ENCODE measurements around the gene GSTK1. TPM values are rescaled to one million over a fixed set of nuclear protein-coding genes. Genes with fewer than 3 reads are reported as not detected.
"Not testable (repeated sequence)": the region's sequence is repeated elsewhere in the genome, so short reads cannot be mapped to it uniquely, and the experiment has no call there.

GSTK1 gene
- total RNA-seq, 2 experiments from 2014 or later: 245 to 259 TPM

GRCh38 chr7:143287935-143288826 lies 24.9 kb downstream of the GSTK1 start, which contains the start of gene CASP2:
TSS of gene CASP2 (plus strand) at chr7:143288351. CDS start at chr7:143288456, 105 bp downstream.
- Histone ChIP-seq H3K4me1 (ENCODE audit: insufficient read depth, low read length) (peaks cover 43% of the 10 kb centered on the region), H3K4me3 (ENCODE audit: low read length) (peak within 1 kb of the TSS; percentile 95), H3K27me3 (ENCODE audit: control insufficient read depth in 1 of 2, insufficient read depth in 2 of 2, low read length in 2 of 2) (no peaks in the 10 kb centered on the region), H3K36me3 (ENCODE audit: insufficient read depth, low read length) (peaks cover 28% of the 10 kb centered on the region), H3K9me3 (ENCODE audit: control insufficient read depth in 1 of 2, insufficient read depth in 1 of 2, low read length in 2 of 2) (no peaks in the 10 kb centered on the region), H3K27ac (ENCODE audit: low read depth in 1 of 2, low read length in 2 of 2) (peak within 1 kb of the TSS; percentile 68 to 76)
- ATAC-seq (ENCODE audit: poor library complexity) (peak; percentile 95), DNase-seq (peak; percentile 97 to 100 (median 99))
- Mint-ChIP-seq H3K27me3 (no peaks in the 10 kb centered on the region), H3K27ac (peak within 1 kb of the TSS; percentile 88), H3K9me3 (no peaks in the 10 kb centered on the region), H3K4me1 (ENCODE audit: low read depth) (peaks cover 65% of the 10 kb centered on the region), H3K36me3 (ENCODE audit: low read depth) (peaks cover 42% of the 10 kb centered on the region), H3K4me3 (peak within 1 kb of the TSS; percentile 96)
- ChIA-PET POLR2A (interaction anchor here (0.6 to 3.6 kb wide), 27 partner anchors 9 to 480 kb away, joined by 3 to 32 read pairs (median 5); partner anchors contain the start of genes GSTK1 and ZYX), CTCF (interaction anchor here (0.7 to 1.9 kb wide), 9 partner anchors 21 to 92 kb away, joined by 3 to 5 read pairs (median 4); partner anchors contain the start of gene GSTK1)
- TF ChIP-seq CTCF (IDR thresholded peaks at IDR 0.05): peak; percentile 57
- intact Hi-C loops (cut with DNase I, micrococcal nuclease): loop anchor here (1.0 to 10.0 kb wide), 4 partner anchors 25 to 433 kb away; partner anchors contain the start of genes EPHA1 (in 1 of the 2), EPHB6 (in 1 of the 2), GSTK1 (in 1 of the 2) and ZYX (in 1 of the 2)

GRCh38 chr7:143288836-143289235 lies 25.6 kb downstream of the GSTK1 start:
- Histone ChIP-seq H3K9me3 (ENCODE audit: control insufficient read depth in 1 of 2, insufficient read depth in 1 of 2, low read length in 2 of 2) (no peaks in the 10 kb centered on the region), H3K27me3 (ENCODE audit: control insufficient read depth in 1 of 2, insufficient read depth in 2 of 2, low read length in 2 of 2) (no peaks in the 10 kb centered on the region), H3K36me3 (ENCODE audit: insufficient read depth, low read length) (peaks cover 35% of the 10 kb centered on the region), H3K27ac (ENCODE audit: low read depth in 1 of 2, low read length in 2 of 2) (peak overlapping the region; percentile 44 to 76), H3K4me1 (ENCODE audit: insufficient read depth, low read length) (peaks cover 37% of the 10 kb centered on the region), H3K4me3 (ENCODE audit: low read length) (peak overlapping the region; percentile 95)
- Mint-ChIP-seq H3K4me1 (ENCODE audit: low read depth) (peaks cover 62% of the 10 kb centered on the region), H3K27me3 (no peaks in the 10 kb centered on the region), H3K36me3 (ENCODE audit: low read depth) (peaks cover 49% of the 10 kb centered on the region), H3K27ac (peak overlapping the region; percentile 88), H3K4me3 (peak overlapping the region; percentile 96), H3K9me3 (no peaks in the 10 kb centered on the region)
- ChIA-PET POLR2A (interaction anchor here (0.8 to 3.6 kb wide), 9 partner anchors 10 to 119 kb away, joined by 3 to 32 read pairs (median 10); partner anchors contain the start of genes GSTK1 and ZYX), CTCF (interaction anchor here (0.7 to 1.2 kb wide), 4 partner anchors 29 to 92 kb away, joined by 3 to 5 read pairs (median 4); no protein-coding TSS in a partner anchor)
- DNase-seq (no peak), ATAC-seq (ENCODE audit: poor library complexity) (no peak)
- intact Hi-C loops (cut with DNase I, micrococcal nuclease): loop anchor here (1.0 to 10.0 kb wide), 4 partner anchors 26 to 434 kb away; partner anchors contain the start of genes EPHA1 (in 1 of the 2), EPHB6 (in 1 of the 2), GSTK1 (in 1 of the 2) and ZYX (in 1 of the 2)
- no peak for TF ChIP-seq CTCF (IDR thresholded peaks at IDR 0.05)

- Histone ChIP-seq H3K4me1 (ENCODE audit: insufficient read depth, low read length) (peaks cover 31% of the 10 kb centered on the region), H3K9me3 (ENCODE audit: control insufficient read depth in 1 of 2, insufficient read depth in 1 of 2, low read length in 2 of 2) (no peaks in the 10 kb centered on the region), H3K4me3 (ENCODE audit: low read length) (peak overlapping the region; percentile 95), H3K27me3 (ENCODE audit: control insufficient read depth in 1 of 2, insufficient read depth in 2 of 2, low read length in 2 of 2) (no peaks in the 10 kb centered on the region), H3K36me3 (ENCODE audit: insufficient read depth, low read length) (peaks cover 40% of the 10 kb centered on the region), H3K27ac (ENCODE audit: low read depth in 1 of 2, low read length in 2 of 2) (no peak overlapping the region)
- Mint-ChIP-seq H3K27ac (peak overlapping the region; percentile 88), H3K36me3 (ENCODE audit: low read depth) (peaks cover 54% of the 10 kb centered on the region), H3K4me1 (ENCODE audit: low read depth) (peaks cover 62% of the 10 kb centered on the region), H3K27me3 (no peaks in the 10 kb centered on the region), H3K9me3 (no peaks in the 10 kb centered on the region), H3K4me3 (peak overlapping the region; percentile 96)
- ATAC-seq (ENCODE audit: poor library complexity) (no peak), DNase-seq (no peak)
- TF ChIP-seq CTCF (IDR thresholded peaks at IDR 0.05): no peak
- intact Hi-C loops (cut with DNase I, micrococcal nuclease): loop anchor here in 1 of 2 experiments (2.0 to 10.0 kb wide), 3 partner anchors 91 to 435 kb away; partner anchors contain the start of genes EPHA1, EPHB6 and ZYX
- ChIA-PET POLR2A (interaction anchor here (1.2 to 3.6 kb wide), 4 partner anchors 10 to 119 kb away, joined by 3 to 17 read pairs (median 5); partner anchors contain the start of gene ZYX), CTCF (interaction anchor here (0.9 to 1.5 kb wide), 5 partner anchors 10 to 74 kb away, joined by 3 to 11 read pairs (median 5); no protein-coding TSS in a partner anchor)
Observed at GRCh38 chr7:143289421-143289820, 26.2 kb downstream of the GSTK1 start.

- DNase-seq; H3K27me3 Mint-ChIP-seq; H3K27me3 ChIP-seq (ENCODE audit: control insufficient read depth in 1 of 2, insufficient read depth in 2 of 2, low read length in 2 of 2); H3K27ac ChIP-seq (ENCODE audit: low read depth in 1 of 2, low read length in 2 of 2); H3K9me3 ChIP-seq (ENCODE audit: control insufficient read depth in 1 of 2, insufficient read depth in 1 of 2, low read length in 2 of 2); H3K9me3 Mint-ChIP-seq; ATAC-seq (ENCODE audit: poor library complexity): not testable (repeated sequence)
- Histone ChIP-seq H3K4me3 (ENCODE audit: low read length) (peak overlapping the region; percentile 95), H3K4me1 (ENCODE audit: insufficient read depth, low read length) (peaks cover 30% of the 10 kb centered on the region), H3K36me3 (ENCODE audit: insufficient read depth, low read length) (peaks cover 45% of the 10 kb centered on the region)
- intact Hi-C loops (cut with DNase I, micrococcal nuclease): loop anchor here in 1 of 2 experiments (2.0 to 10.0 kb wide), 4 partner anchors 91 to 615 kb away; partner anchors contain the start of genes EPHA1, EPHB6, TCAF1 and ZYX
- Mint-ChIP-seq H3K36me3 (ENCODE audit: low read depth) (peaks cover 59% of the 10 kb centered on the region), H3K4me1 (ENCODE audit: low read depth) (peaks cover 63% of the 10 kb centered on the region), H3K27ac (peak overlapping the region; percentile 88), H3K4me3 (peak overlapping the region; percentile 96)
- ChIA-PET POLR2A (interaction anchor here (1.2 to 3.6 kb wide), 4 partner anchors 11 to 118 kb away, joined by 3 to 17 read pairs (median 5); partner anchors contain the start of gene ZYX), CTCF (interaction anchor here (0.9 to 1.5 kb wide), 5 partner anchors 10 to 75 kb away, joined by 3 to 11 read pairs (median 5); no protein-coding TSS in a partner anchor)
Observed at GRCh38 chr7:143289888-143290287, 26.6 kb downstream of the GSTK1 start.
